MG63 (cell line): ENCODE results near the gene TGFBR3L. TPM values are rescaled to one million over a fixed set of nuclear protein-coding genes. Genes with fewer than 3 reads are reported as not detected.
A peak's percentile ranks its signal among the peaks of the same experiment; 100 is the strongest.

Source experiments
- DNase-seq: peaks from one replicate; pipeline ENCODE4 v3.0.0-alpha.2; 2020
- H3K27me3 ChIP-seq: fragments of 250-450 bp; sonication (Bioruptor Pico); 2 replicates; pipeline ENCODE4 v1.5.1; 2020; ENCODE audit warnings: mild to moderate bottlenecking, moderate library complexity
- H3K36me3 ChIP-seq: fragments of 250-450 bp; sonication (Bioruptor Pico); 2 replicates; pipeline ENCODE4 v1.5.1; 2020; ENCODE audit warnings: mild to moderate bottlenecking, moderate library complexity
- H3K4me3 ChIP-seq: fragments of 250-450 bp; sonication (Bioruptor Pico); 2 replicates; pipeline ENCODE4 v1.5.1; 2020; ENCODE audit warnings: mild to moderate bottlenecking, moderate library complexity
- H3K9me3 ChIP-seq: fragments of 250-450 bp; sonication (Bioruptor Pico); 2 replicates; pipeline ENCODE4 v1.5.1; 2020; ENCODE audit warnings: mild to moderate bottlenecking, moderate library complexity
- total RNA-seq: library from RNA; depleted of rRNA; stranded (reverse); fragments of >200 nt; shearing (Covaris generic); gene quantifications from 2 replicates; pipeline ENCODE4 v1.2.3, GENCODE V29; 2014; ENCODE audit warnings: low replicate concordance; rRNA removed

The TGFBR3L gene
- 0.46 TPM in 1 of 2 replicates, not detected in the other for total RNA-seq

- peak; percentile 46 for DNase-seq
- no peak within 1 kb of the TSS for H3K4me3 ChIP-seq
- H3K27me3 ChIP-seq: peaks cover 32% of the 10 kb centered on the region
- peaks cover 29% of the 10 kb centered on the region for H3K36me3 ChIP-seq
- no peaks in the 10 kb centered on the region for H3K9me3 ChIP-seq
Measured at GRCh38 chr19:7914598-7915045, at the start of gene TGFBR3L. Gene TGFBR3L (plus strand): TSS chr19:7914830.

- no peak overlapping the region for H3K4me3 ChIP-seq
- no peak for DNase-seq
- no peaks in the 10 kb centered on the region for H3K27me3 ChIP-seq
- no peaks in the 10 kb centered on the region for H3K9me3 ChIP-seq
- H3K36me3 ChIP-seq: no peaks in the 10 kb centered on the region
Measured at GRCh38 chr19:7865262-7865911, 49.2 kb upstream of the TGFBR3L start.

DNA sequence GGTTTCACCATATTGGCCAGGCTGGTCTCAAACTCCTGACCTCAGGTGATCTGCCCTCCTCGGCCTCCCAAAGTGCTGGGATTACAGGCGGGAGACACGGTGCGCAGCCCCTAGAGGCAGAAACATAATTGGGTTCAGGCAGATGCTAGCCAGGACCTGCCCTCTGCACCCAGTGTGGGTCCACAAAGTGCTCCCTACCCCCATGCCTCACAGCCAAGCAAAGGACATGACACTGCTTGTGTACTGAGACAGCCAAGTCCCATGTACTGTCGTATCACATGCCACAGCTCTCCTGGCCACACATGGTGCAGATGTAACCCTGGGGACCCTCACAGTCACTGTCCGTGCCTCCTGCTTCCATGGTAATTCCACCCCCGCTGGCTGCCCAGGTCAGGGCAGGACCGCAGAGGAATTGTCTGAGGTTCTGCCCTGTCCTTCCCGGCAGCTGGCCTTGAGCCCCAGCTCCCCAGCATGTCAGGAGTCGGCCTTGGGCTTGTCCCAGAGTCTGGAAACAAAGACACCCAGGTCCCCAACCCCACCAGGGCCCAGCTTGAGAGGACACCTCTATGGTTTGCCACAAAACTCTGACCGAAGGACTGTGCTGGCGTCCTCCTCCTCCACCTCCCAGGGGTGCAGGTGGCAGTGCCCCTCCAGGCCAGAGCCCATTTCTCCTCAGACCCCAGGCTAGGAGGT is 48.1 kb upstream of the TGFBR3L start:
- H3K36me3 ChIP-seq: no peaks in the 10 kb centered on the region
- no peak for DNase-seq
- H3K4me3 ChIP-seq: no peak overlapping the region
- H3K27me3 ChIP-seq: no peaks in the 10 kb centered on the region
- no peaks in the 10 kb centered on the region for H3K9me3 ChIP-seq

DNA sequence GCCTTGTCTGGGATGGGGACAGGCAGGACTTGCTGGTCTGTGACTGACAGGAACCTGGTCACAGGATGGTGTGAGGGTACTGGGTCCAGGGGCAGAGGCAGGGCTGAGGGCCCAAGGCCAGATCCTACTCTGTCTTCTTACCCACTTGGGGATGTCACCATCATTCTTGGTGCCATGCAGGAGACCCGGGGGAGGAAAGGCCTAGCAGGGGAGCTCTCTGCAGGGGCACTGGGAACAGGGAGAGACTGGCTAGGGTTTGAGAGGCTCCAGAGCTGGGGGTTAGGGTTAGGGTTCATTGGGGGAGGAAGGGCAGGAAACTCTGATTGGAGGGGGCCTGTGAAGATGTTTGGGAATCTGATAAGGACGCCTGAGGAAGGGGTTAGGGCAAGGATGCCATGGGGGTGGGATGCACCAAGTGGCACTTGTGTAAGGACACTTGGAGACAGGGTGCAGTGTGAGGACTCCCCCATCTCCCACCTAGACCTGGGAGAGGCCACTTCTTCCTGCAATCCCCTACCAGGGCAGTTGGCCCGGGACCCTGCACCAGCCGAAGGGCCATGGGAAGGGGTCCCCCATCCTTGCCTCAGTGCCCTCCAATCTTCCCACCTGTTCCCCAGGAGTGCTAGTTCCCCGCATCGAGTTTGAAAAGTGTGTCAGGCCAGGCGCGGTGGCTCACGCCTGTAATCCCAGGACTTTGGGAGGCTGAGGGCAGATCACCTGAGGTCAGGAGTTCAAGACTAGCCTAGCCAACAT is 47.4 kb upstream of the TGFBR3L start:
- H3K9me3 ChIP-seq: no peaks in the 10 kb centered on the region
- H3K36me3 ChIP-seq: no peaks in the 10 kb centered on the region
- H3K27me3 ChIP-seq: no peaks in the 10 kb centered on the region; the same call in 1 of the 2 replicates
- no peak for DNase-seq
- no peak overlapping the region for H3K4me3 ChIP-seq

DNA sequence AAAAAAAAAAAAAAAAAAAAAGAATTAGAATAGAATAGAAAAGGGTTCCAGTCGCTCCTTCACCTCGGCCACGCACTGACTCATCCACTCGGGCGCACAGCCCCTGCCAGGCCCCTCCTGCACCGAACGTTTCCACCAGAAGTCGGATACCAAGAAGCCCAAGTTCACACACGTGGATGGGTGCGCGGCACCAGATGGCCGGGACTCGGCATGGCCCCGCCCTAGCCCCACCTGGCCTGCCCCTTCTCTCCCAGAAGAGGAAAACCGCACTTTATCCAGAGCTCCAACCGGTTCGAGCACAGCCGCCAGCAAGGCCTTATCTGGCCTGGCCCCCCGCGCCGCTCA is 46.3 kb upstream of the TGFBR3L start:
- H3K36me3 ChIP-seq: no peaks in the 10 kb centered on the region
- H3K27me3 ChIP-seq: peaks cover 10% of the 10 kb centered on the region
- peak; percentile 59 for DNase-seq
- H3K9me3 ChIP-seq: no peaks in the 10 kb centered on the region
- peak overlapping the region; percentile 48 for H3K4me3 ChIP-seq

- Histone ChIP-seq H3K36me3 (no peaks in the 10 kb centered on the region), H3K9me3 (no peaks in the 10 kb centered on the region), H3K27me3 (peaks cover 15% of the 10 kb centered on the region), H3K4me3 (peak overlapping the region; percentile 48)
- DNase-seq: peak; percentile 90
Measured at GRCh38 chr19:7868671-7869452, 45.8 kb upstream of the TGFBR3L start.

GRCh38 chr19:7869453-7869909 is 45.1 kb upstream of the TGFBR3L start:
- H3K9me3 ChIP-seq: no peaks in the 10 kb centered on the region
- peaks cover 19% of the 10 kb centered on the region for H3K27me3 ChIP-seq
- peak overlapping the region; percentile 48 for H3K4me3 ChIP-seq
- no peaks in the 10 kb centered on the region for H3K36me3 ChIP-seq
- DNase-seq: peak; percentile 70

DNA sequence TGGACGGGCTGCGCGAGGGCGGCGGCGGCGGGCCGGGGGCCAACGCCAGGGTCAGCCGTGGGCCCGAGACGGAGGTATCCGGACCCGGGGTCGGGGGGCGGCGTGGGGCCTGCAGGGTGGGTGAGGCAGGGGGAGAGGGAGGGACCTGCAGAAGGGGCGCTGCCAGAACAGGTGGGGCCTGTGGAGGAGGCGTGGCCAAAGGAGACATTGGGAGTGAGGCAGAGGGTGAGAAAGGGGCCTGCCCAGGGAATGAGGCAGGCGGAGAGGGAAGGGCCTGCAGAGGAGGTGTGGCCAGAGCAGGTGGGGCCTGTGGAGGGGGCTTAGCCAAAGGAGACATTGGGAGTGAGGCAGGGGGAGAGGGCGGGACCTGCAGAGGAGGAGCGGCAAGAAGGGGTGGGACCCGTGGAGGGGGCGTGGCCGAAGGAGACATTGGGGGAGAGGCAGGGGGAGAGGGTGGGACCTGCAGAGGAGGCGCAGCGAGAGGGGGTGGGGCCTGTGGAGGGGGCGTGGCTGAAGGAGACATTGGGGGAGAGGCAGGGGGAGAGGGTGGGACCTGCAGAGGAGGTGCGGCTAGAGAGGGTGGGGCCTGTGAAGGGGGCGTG is 44.6 kb upstream of the TGFBR3L start:
- Histone ChIP-seq H3K4me3 (peak overlapping the region; percentile 48), H3K9me3 (no peaks in the 10 kb centered on the region), H3K36me3 (no peaks in the 10 kb centered on the region), H3K27me3 (peaks cover 24% of the 10 kb centered on the region)
- peak; percentile 85 for DNase-seq

DNA sequence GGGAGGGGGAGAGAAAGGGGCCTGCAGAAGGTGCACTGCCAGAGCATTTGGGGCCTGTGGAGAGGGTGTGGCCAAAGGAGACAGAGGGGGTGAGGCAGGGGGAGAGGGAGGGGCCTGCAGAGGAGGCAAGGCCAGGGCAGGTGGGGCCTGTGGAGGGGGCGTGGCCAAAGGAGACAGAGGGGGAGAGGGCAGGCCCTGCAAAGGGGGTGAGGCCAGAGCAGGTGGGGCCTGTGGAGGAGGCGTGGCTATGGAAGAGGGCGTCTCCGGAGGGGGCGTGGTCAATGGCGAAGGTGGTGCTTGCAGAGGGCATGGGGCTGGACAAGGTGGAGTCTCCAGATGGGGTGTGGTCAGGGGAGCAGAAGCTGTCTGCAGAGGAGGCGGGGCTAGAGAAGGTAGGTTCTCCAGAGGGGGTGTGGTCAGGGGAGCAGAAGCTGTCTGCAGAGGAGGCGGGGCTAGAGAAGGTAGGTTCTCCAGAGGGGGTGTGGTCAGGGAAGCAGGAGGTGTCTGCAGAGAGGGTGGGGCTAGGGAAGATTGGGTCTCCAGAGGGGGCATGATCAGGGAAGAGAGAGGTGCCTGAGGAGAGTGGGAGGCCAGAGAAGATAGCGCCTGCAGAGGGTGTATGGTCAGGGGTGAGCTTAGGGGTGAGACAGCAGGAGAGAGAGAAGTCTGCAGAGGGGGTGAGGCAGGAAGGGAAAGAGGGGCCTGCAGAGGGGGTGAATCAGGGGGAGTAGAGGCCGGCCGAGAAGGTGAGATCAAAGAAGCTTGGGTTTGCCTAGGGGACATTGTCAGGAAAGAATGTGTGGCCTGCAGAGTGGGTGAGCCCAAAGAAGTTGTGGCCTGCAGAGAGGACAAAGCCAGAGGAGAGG is 43.8 kb upstream of the TGFBR3L start:
- peak; percentile 89 for DNase-seq
- Histone ChIP-seq H3K36me3 (no peaks in the 10 kb centered on the region), H3K9me3 (no peaks in the 10 kb centered on the region), H3K27me3 (peaks cover 24% of the 10 kb centered on the region), H3K4me3 (no peak overlapping the region)

GRCh38 chr19:7871437-7872305 is 43.0 kb upstream of the TGFBR3L start:
- H3K9me3 ChIP-seq: no peaks in the 10 kb centered on the region
- DNase-seq: peak; percentile 97
- H3K4me3 ChIP-seq: peak overlapping the region; percentile 13
- no peaks in the 10 kb centered on the region for H3K36me3 ChIP-seq
- H3K27me3 ChIP-seq: peaks cover 24% of the 10 kb centered on the region

DNA sequence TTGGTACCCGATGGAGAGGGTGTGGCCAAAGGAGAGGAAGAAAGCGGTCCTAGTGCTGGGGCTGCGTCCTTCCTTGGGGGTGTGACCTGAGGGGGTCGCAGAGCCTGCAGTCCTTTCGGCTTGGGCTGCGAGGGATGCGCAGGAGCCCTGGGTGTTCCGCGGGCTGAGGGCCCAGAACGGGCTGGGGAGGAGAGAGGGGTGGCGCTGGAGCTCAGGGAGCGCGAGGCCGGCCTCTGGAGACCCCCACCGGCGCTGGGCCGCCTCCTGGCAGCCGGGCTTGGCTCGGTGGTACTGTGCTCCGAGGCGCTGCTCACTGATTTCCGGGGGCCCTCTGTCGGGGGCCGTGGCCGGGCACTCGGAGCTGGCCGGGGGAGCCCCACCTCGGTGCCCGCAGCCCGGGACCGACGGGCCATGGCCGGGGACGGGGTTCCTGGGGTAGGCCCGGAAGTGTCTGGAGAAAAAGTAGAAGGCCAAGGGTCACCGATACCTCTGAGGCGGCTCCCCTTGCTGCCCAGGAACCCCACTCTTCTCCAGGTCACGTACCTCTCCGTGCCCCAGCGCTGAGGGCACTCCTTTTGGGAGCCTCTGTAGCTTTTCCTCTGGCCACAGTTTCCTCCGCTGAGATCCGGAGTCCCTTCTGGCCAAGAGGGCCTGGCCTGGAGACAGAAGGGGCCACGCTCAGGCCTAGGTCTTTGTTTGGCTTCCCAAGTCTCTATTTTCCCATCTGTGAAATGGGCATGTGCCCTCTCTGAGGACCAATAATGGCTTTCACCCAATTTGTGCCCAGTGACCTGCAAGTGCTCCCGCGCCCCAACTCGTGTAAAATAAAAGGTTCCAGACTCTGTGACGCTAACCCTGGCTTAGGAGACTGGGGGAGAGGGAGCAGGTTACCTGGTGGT is 42.1 kb upstream of the TGFBR3L start:
- DNase-seq: no peak
- H3K36me3 ChIP-seq: no peaks in the 10 kb centered on the region
- H3K27me3 ChIP-seq: peaks cover 24% of the 10 kb centered on the region
- peak overlapping the region; percentile 11; the same call in 1 of the 2 replicates for H3K4me3 ChIP-seq
- no peaks in the 10 kb centered on the region for H3K9me3 ChIP-seq

DNA sequence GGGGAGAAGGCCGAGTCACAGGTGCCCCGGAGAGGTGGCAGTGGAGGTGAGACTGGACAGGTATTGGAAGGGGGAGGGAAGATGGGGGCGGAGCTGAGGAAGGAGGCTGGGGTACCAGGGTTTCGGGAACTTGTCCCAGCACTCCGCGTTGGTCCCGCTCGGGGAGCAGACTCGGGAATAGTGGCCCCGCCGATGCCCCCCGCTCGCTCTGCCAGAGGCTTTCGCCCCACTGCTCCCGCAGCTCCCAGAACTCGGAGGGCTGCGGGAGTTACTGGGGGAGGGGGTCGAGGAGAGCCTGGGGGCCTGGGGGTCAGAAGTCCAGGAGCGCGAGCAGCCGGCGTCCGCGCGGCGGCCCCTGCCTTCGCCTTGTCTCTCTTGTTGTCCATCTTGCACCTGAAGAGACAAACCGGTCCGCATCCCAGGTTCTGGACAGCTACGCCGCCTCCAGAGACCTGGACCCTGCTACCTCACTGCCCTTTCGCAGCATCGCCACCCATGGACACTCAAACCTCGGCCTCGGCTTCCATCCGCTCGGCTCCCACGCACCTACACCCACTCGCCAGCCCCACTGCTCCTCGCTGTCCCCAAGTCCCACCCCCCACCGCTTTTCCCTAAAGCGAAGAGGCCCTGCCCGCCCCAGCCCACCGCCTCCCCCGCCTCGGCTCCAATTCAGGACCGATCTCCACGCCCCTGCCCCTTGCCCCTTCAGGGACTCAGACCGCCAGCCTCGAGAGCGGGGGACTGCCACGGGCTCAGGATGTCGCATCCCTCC is 41.1 kb upstream of the TGFBR3L start:
- Histone ChIP-seq H3K27me3 (peaks cover 24% of the 10 kb centered on the region), H3K9me3 (no peaks in the 10 kb centered on the region), H3K36me3 (no peaks in the 10 kb centered on the region), H3K4me3 (peak overlapping the region; percentile 20; the same call in 1 of the 2 replicates)
- DNase-seq: no peak
